H9 (cell line): ENCODE data around the gene TRRAP. TPM values are rescaled to one million over a fixed set of nuclear protein-coding genes. Genes with fewer than 3 reads are reported as not detected.

ENCODE experiments used
- DNase-seq: peaks from one replicate; pipeline ENCODE4 v3.0.0-alpha.2; 2017
- H2AFZ ChIP-seq: one replicate; pipeline ENCODE4 v1.6.1; 2013; ENCODE audit warnings: mild to moderate bottlenecking, low read length, control low read depth, moderate library complexity
- H2AK5ac ChIP-seq: 2 replicates; pipeline ENCODE4 v1.6.1; 2013; ENCODE audit warnings: low read length, control low read depth, mixed read lengths; ENCODE audit not compliant: insufficient read length
- H2BK120ac ChIP-seq: one replicate; pipeline ENCODE4 v1.6.1; 2013; ENCODE audit warnings: low read depth, mild to moderate bottlenecking, low read length, control low read depth, inconsistent platforms; ENCODE audit not compliant: poor library complexity, severe bottlenecking
- H2BK12ac ChIP-seq: 2 replicates; pipeline ENCODE4 v1.6.1; 2013; ENCODE audit warnings: low read length, control low read depth, mixed read lengths, low read depth; ENCODE audit not compliant: insufficient read length
- H2BK15ac ChIP-seq: 2 replicates; pipeline ENCODE4 v1.6.1; 2013; ENCODE audit warnings: low read depth, low read length, control low read depth
- H2BK20ac ChIP-seq: one replicate; pipeline ENCODE4 v1.6.1; 2013; ENCODE audit warnings: low read depth, mild to moderate bottlenecking, low read length, control low read depth, inconsistent platforms; ENCODE audit not compliant: poor library complexity, severe bottlenecking
- H2BK5ac ChIP-seq: 2 replicates; pipeline ENCODE4 v1.6.1; 2013; ENCODE audit warnings: low read length, control low read depth, mixed read lengths; ENCODE audit not compliant: insufficient read length
- H3K14ac ChIP-seq: 2 replicates; pipeline ENCODE4 v1.6.1; 2013; ENCODE audit warnings: low read length, control low read depth; ENCODE audit not compliant: insufficient read depth
- H3K18ac ChIP-seq: 2 replicates; pipeline ENCODE4 v1.6.1; 2013; ENCODE audit warnings: low read depth, mild to moderate bottlenecking, mixed read lengths, low read length, control low read depth; ENCODE audit not compliant: insufficient read length
- H3K23ac ChIP-seq: 2 replicates; pipeline ENCODE4 v1.6.1; 2013; ENCODE audit warnings: low read length, control low read depth, mixed read lengths, low read depth; ENCODE audit not compliant: insufficient read length
- H3K23me2 ChIP-seq: 2 replicates; pipeline ENCODE4 v1.6.1; 2013; ENCODE audit warnings: low read depth, mild to moderate bottlenecking, mixed read lengths, low read length, control low read depth; ENCODE audit not compliant: insufficient read length, poor library complexity, severe bottlenecking
- H3K27ac ChIP-seq: 2 replicates; pipeline ENCODE4 v1.5.1; 2013; ENCODE audit warnings: low read length, control low read depth, mixed read lengths, low read depth; ENCODE audit not compliant: insufficient read length
- H3K27me3 ChIP-seq: 2 replicates; pipeline ENCODE4 v1.6.1; 2013; ENCODE audit warnings: low read length, control low read depth, inconsistent platforms; ENCODE audit not compliant: insufficient read depth
- H3K4ac ChIP-seq: 2 replicates; pipeline ENCODE4 v1.6.1; 2013; ENCODE audit warnings: low read depth, mild to moderate bottlenecking, control low read depth, inconsistent platforms, low read length, moderate library complexity
- H3K4me1 ChIP-seq: 2 replicates; pipeline ENCODE4 v1.6.1; 2013; ENCODE audit warnings: low read length, control low read depth, inconsistent platforms; ENCODE audit not compliant: insufficient read depth
- H3K4me2 ChIP-seq: 2 replicates; pipeline ENCODE4 v1.6.1; 2013; ENCODE audit warnings: low read length, control low read depth, mixed read lengths; ENCODE audit not compliant: insufficient read length, insufficient read depth
- H3K56ac ChIP-seq: 2 replicates; pipeline ENCODE4 v1.6.1; 2013; ENCODE audit warnings: low read depth, mild to moderate bottlenecking, mixed read lengths, low read length, control low read depth; ENCODE audit not compliant: insufficient read length
- H3K79me1 ChIP-seq: 2 replicates; pipeline ENCODE4 v1.6.1; 2013; ENCODE audit warnings: low read depth, mild to moderate bottlenecking, moderate library complexity, low read length, control low read depth, inconsistent platforms; ENCODE audit not compliant: insufficient read depth, poor library complexity, severe bottlenecking
- H3K79me2 ChIP-seq: 2 replicates; pipeline ENCODE4 v1.6.1; 2013; ENCODE audit warnings: low read length, control low read depth, inconsistent platforms; ENCODE audit not compliant: insufficient read depth
- H3K9ac ChIP-seq: 2 replicates; pipeline ENCODE4 v1.6.1; 2013; ENCODE audit warnings: low read length, control low read depth, mixed read lengths; ENCODE audit not compliant: insufficient read length; ENCODE audit errors: extremely low read depth
- H3K9me3 ChIP-seq: one replicate; pipeline ENCODE4 v1.6.1; 2013; ENCODE audit warnings: low read depth, low read length, inconsistent platforms; ENCODE audit not compliant: control insufficient read depth
- H3T11ph ChIP-seq: one replicate; pipeline ENCODE4 v1.6.1; 2013; ENCODE audit warnings: mild to moderate bottlenecking, low read length, control low read depth, inconsistent platforms
- H4K20me1 ChIP-seq: one replicate; pipeline ENCODE4 v1.6.1; 2013; ENCODE audit not compliant: control insufficient read depth, insufficient read length, insufficient read depth
- H4K5ac ChIP-seq: 2 replicates; pipeline ENCODE4 v1.6.1; 2013; ENCODE audit warnings: low read depth, mild to moderate bottlenecking, mixed read lengths, low read length, control low read depth; ENCODE audit not compliant: insufficient read length
- H4K8ac ChIP-seq: replicated peaks from 2 replicates; pipeline ENCODE4 v1.6.1; 2013; ENCODE audit warnings: low read length, control low read depth, mixed read lengths, low read depth; ENCODE audit not compliant: insufficient read length
- H4K91ac ChIP-seq: 2 replicates; pipeline ENCODE4 v1.6.1; 2013; ENCODE audit warnings: low read depth, mild to moderate bottlenecking, moderate library complexity, mixed read lengths, low read length, control low read depth; ENCODE audit not compliant: insufficient read length
- H3K27ac Mint-ChIP-seq, 3 experiments: 2 replicates in 2 of 3; 3 replicates in 1 of 3; pipeline ENCODE4 v1.8.0; 2020 to 2021; ENCODE audit warnings: mixed read lengths in 3 of 3, mild to moderate bottlenecking in 1 of 3, moderate library complexity in 1 of 3
- H3K27me3 Mint-ChIP-seq: 2 replicates; pipeline ENCODE4 v1.8.0; 2021; ENCODE audit warnings: low read depth, mild to moderate bottlenecking, moderate library complexity, mixed read lengths
- H3K36me3 Mint-ChIP-seq, 3 experiments: 2 replicates in 2 of 3; 3 replicates in 1 of 3; pipeline ENCODE4 v1.8.0; 2020 to 2021; ENCODE audit warnings: low read depth in 3 of 3, mixed read lengths in 3 of 3; ENCODE audit not compliant: insufficient read depth in 1 of 3
- H3K4me1 Mint-ChIP-seq, 2 experiments: 2 replicates each; pipeline ENCODE4 v1.8.0; 2020; ENCODE audit warnings: mixed read lengths in 2 of 2
- H3K4me3 Mint-ChIP-seq, 2 experiments: 2 replicates in 1 of 2; 3 replicates in 1 of 2; pipeline ENCODE4 v1.8.0; 2020 to 2021; ENCODE audit warnings: mild to moderate bottlenecking in 2 of 2, mixed read lengths in 2 of 2, moderate library complexity in 1 of 2
- H3K9me3 Mint-ChIP-seq, 2 experiments: 2 replicates in 1 of 2; 3 replicates in 1 of 2; pipeline ENCODE4 v1.8.0; 2020; ENCODE audit warnings: mild to moderate bottlenecking in 2 of 2, mixed read lengths in 2 of 2, moderate library complexity in 1 of 2
- WGBS: extraction: QIAGEN DNeasy Blood & Tissue Kit; methylation state at CpG from one replicate; pipeline ENCODE4 v1.1.7; 2013; ENCODE audit warnings: missing lambda C conversion rate, low lambda C conversion rate, mixed read lengths; ENCODE audit not compliant: insufficient read length; ENCODE audit errors: extremely low coverage; 5-methylcytosine and 5-hydroxymethylcytosine counted together
- total RNA-seq: library from RNA; stranded (reverse); gene quantifications from 2 replicates; pipeline ENCODE4 v1.2.1, GENCODE V29; 2021
- TF ChIP-seq, protein P1 (sequence below): fragments of 200-600 bp; sonication (generic); conservative IDR thresholded peaks from 3 replicates; pipeline ENCODE4 v1.8.0; 2021; ENCODE audit warnings: antibody characterized with exemption, mild to moderate bottlenecking

The TRRAP gene
- total RNA-seq, 1 experiment from 2014 or later: 58.6 TPM

DNA sequence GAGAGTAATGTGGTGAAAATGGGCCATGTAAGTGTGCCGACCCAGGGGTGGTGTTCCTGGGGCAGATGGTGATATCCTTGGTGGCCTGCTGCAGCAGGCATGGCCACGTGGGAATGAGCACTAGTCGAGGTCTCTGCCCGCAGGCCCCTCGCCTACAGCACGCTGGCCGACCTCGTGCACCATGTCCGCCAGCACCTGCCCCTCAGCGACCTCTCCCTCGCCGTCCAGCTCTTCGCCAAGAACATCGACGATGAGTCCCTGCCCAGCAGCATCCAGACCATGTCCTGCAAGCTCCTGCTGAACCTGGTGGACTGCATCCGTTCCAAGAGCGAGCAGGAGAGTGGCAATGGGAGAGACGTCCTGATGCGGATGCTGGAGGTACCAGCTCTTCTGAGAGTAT is 30.3 kb downstream of the TRRAP start:
- Histone ChIP-seq H3K56ac (no peak overlapping the region), H4K91ac (no peak overlapping the region), H3K14ac (no peak overlapping the region), H3K9ac (no peak overlapping the region), H3K9me3 (peaks cover 8% of the 10 kb centered on the region), H3K23ac (no peak overlapping the region), H2BK12ac (no peak overlapping the region), H3T11ph (no peak overlapping the region), H3K79me2 (no peaks in the 10 kb centered on the region), H2BK120ac (no peak overlapping the region), H2BK20ac (no peak overlapping the region), H3K18ac (no peak overlapping the region), H3K27me3 (no peaks in the 10 kb centered on the region), H3K4me2 (no peak overlapping the region), H4K20me1 (peaks cover 2% of the 10 kb centered on the region), H3K4ac (no peak overlapping the region), H4K8ac (no peak overlapping the region), H4K5ac (no peak overlapping the region), H3K4me1 (no peaks in the 10 kb centered on the region), H2AK5ac (no peak overlapping the region), H2AFZ (no peak overlapping the region), H3K27ac (no peak overlapping the region), H2BK15ac (no peak overlapping the region), H3K79me1 (no peaks in the 10 kb centered on the region), H3K23me2 (no peaks in the 10 kb centered on the region), H2BK5ac (no peak overlapping the region)
- no CpG with 5 or more reads among the region's 19 CpGs for WGBS
- peaks cover 17 to 21% of the 10 kb centered on the region in 2 experiments for H3K9me3 Mint-ChIP-seq
- H3K36me3 Mint-ChIP-seq: peaks cover 82 to 100% (median 97%) of the 10 kb centered on the region in 3 experiments
- TF ChIP-seq, protein P1, sequence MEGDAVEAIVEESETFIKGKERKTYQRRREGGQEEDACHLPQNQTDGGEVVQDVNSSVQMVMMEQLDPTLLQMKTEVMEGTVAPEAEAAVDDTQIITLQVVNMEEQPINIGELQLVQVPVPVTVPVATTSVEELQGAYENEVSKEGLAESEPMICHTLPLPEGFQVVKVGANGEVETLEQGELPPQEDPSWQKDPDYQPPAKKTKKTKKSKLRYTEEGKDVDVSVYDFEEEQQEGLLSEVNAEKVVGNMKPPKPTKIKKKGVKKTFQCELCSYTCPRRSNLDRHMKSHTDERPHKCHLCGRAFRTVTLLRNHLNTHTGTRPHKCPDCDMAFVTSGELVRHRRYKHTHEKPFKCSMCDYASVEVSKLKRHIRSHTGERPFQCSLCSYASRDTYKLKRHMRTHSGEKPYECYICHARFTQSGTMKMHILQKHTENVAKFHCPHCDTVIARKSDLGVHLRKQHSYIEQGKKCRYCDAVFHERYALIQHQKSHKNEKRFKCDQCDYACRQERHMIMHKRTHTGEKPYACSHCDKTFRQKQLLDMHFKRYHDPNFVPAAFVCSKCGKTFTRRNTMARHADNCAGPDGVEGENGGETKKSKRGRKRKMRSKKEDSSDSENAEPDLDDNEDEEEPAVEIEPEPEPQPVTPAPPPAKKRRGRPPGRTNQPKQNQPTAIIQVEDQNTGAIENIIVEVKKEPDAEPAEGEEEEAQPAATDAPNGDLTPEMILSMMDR: no peak
- DNase-seq: no peak
- no peaks in the 10 kb centered on the region for H3K4me1 Mint-ChIP-seq
- H3K27me3 Mint-ChIP-seq: no peaks in the 10 kb centered on the region
- H3K27ac Mint-ChIP-seq: no peak overlapping the region
- H3K4me3 Mint-ChIP-seq: no peak overlapping the region
